SK-N-SH (cell line): ENCODE data around the gene TCF12. TPM values are rescaled to one million over a fixed set of nuclear protein-coding genes. Genes with fewer than 3 reads are reported as not detected.

ENCODE experiments used
- CTCF ChIA-PET: fragments of 300-600, 350-600 bp; formaldehyde crosslinking; extraction: SDS; loops from one replicate; lab custom pipeline; 2021; lab: Yijun Ruan, JAX
- POLR2A ChIA-PET: fragments of 350-600 bp; sonication (Branson Sonifier 250); formaldehyde crosslinking; extraction: SDS; loops from one replicate; lab custom pipeline; 2020; ENCODE audit warnings: antibody characterized with exemption, inconsistent platforms; lab: Yijun Ruan, JAX
- DNase-seq: peaks from one replicate; pipeline ENCODE4 v3.0.0; 2012
- H2AFZ ChIP-seq: fragments of 200-600 bp; sonication (generic); 2 replicates; pipeline ENCODE4 v1.8.1; 2016; ENCODE audit warnings: antibody characterized with exemption, mild to moderate bottlenecking, low read depth
- H3F3A ChIP-seq: fragments of 200-600 bp; sonication (generic); replicated peaks from 2 replicates; pipeline ENCODE3; 2016; ENCODE audit warnings: antibody characterized with exemption, mild to moderate bottlenecking; ENCODE audit not compliant: insufficient read depth
- H3K27ac ChIP-seq, 2 experiments: fragments of 200-500 bp in 1 of 2; fragments of 200-600 bp in 1 of 2; sonication (Bioruptor generic) in 1 of 2; sonication (generic), shearing (Covaris generic) in 1 of 2; 2 replicates each; pipeline versions ENCODE4 v1.5.1 to v1.6.1; 2014 to 2016; ENCODE audit warnings: low read depth in 2 of 2, inconsistent platforms in 1 of 2, low read length in 1 of 2, mild to moderate bottlenecking in 1 of 2, mixed read lengths in 1 of 2
- H3K27me3 ChIP-seq: fragments of 200-600 bp; sonication (generic), shearing (Covaris generic); 2 replicates; pipeline ENCODE4 v1.6.1; 2016; ENCODE audit warnings: mixed run types; ENCODE audit not compliant: insufficient read depth
- H3K36me3 ChIP-seq, 2 experiments: fragments of 200-500 bp in 1 of 2; fragments of 200-600 bp in 1 of 2; sonication (Bioruptor generic) in 1 of 2; sonication (generic) in 1 of 2; replicated peaks in 1 of 2; 2 replicates each; pipeline versions ENCODE3 to v1.5.1; 2014 to 2016; ENCODE audit warnings: low read length in 1 of 2, mild to moderate bottlenecking in 1 of 2; ENCODE audit not compliant: insufficient read depth in 2 of 2, control insufficient read depth in 1 of 2
- H3K4me1 ChIP-seq, 2 experiments: fragments of 200-500 bp in 1 of 2; fragments of 200-600 bp in 1 of 2; sonication (Bioruptor generic) in 1 of 2; sonication (generic), shearing (Covaris generic) in 1 of 2; 2 replicates each; pipeline versions ENCODE4 v1.5.1 to v1.6.1; 2014 to 2016; ENCODE audit warnings: low read depth in 1 of 2, low read length in 1 of 2, mixed run types in 1 of 2; ENCODE audit not compliant: insufficient read depth in 2 of 2, control insufficient read depth in 1 of 2
- H3K4me2 ChIP-seq: fragments of 200-600 bp; sonication (generic), shearing (Covaris generic); 2 replicates; pipeline ENCODE4 v1.6.1; 2017; ENCODE audit warnings: mixed run types
- H3K4me3 ChIP-seq, 2 experiments: fragments of 200-500 bp in 1 of 2; fragments of 200-600 bp in 1 of 2; sonication (Bioruptor generic) in 1 of 2; sonication (generic), shearing (Covaris generic) in 1 of 2; 2 replicates each; pipeline versions ENCODE4 v1.5.1 to v1.8.1; 2014 to 2016; ENCODE audit warnings: low read depth in 2 of 2, inconsistent platforms in 1 of 2, low read length in 1 of 2, mild to moderate bottlenecking in 1 of 2, mixed read lengths in 1 of 2, moderate library complexity in 1 of 2
- H3K79me2 ChIP-seq: fragments of 200-600 bp; sonication (generic); 2 replicates; pipeline ENCODE4 v1.8.1; 2017; ENCODE audit warnings: mild to moderate bottlenecking; ENCODE audit not compliant: insufficient read depth
- H3K9ac ChIP-seq: fragments of 200-600 bp; sonication (generic); 2 replicates; pipeline ENCODE4 v1.6.1; 2017; ENCODE audit warnings: mixed run types
- H3K9me2 ChIP-seq: fragments of 200-600 bp; sonication (generic); 2 replicates; pipeline ENCODE4 v1.6.1; 2017; ENCODE audit warnings: mixed run types
- H3K9me3 ChIP-seq: fragments of 200-600 bp; sonication (generic); 2 replicates; pipeline ENCODE4 v1.6.1; 2017; ENCODE audit warnings: mixed run types, mild to moderate bottlenecking, moderate library complexity
- H4K20me1 ChIP-seq: fragments of 200-600 bp; sonication (generic); 2 replicates; pipeline ENCODE4 v1.6.1; 2017; ENCODE audit warnings: mild to moderate bottlenecking, mixed run types; ENCODE audit not compliant: insufficient read depth
- CHD2 ChIP-seq: fragments of 150-350 bp; IDR thresholded peaks from 2 replicates; pipeline ENCODE4 v1.6.1; 2018; ENCODE audit warnings: low read length; ENCODE audit not compliant: partially characterized antibody
- ELF1 ChIP-seq: IDR thresholded peaks from 2 replicates; pipeline ENCODE4 v1.4.0; 2012
- EP300 ChIP-seq, 2 experiments: IDR thresholded peaks; 2 replicates each; pipeline versions ENCODE4 v1.4.0 to v1.6.1; 2012; ENCODE audit warnings: borderline replicate concordance in 1 of 2, low read depth in 1 of 2, low read length in 1 of 2
- EZH2phosphoT487 ChIP-seq: fragments of 200-600 bp; sonication (generic); IDR thresholded peaks from 2 replicates; pipeline ENCODE4 v1.6.1; 2017; ENCODE audit warnings: low read depth, mixed run types, mild to moderate bottlenecking, antibody characterized with exemption, moderate library complexity, borderline replicate concordance
- FOXJ3 ChIP-seq: sonication (generic); formaldehyde crosslinking; IDR thresholded peaks from 2 replicates; pipeline ENCODE4 v1.5.1; 2020; ENCODE audit warnings: mild to moderate bottlenecking, missing genetic modification reagents
- FOXM1 ChIP-seq: IDR thresholded peaks from 2 replicates; pipeline ENCODE4 v1.4.0; 2012; ENCODE audit warnings: low read depth, mild to moderate bottlenecking
- GABPA ChIP-seq: IDR thresholded peaks from 2 replicates; pipeline ENCODE4 v1.4.0; 2012; ENCODE audit warnings: low read depth, mild to moderate bottlenecking
- JUND ChIP-seq: IDR thresholded peaks from 2 replicates; pipeline ENCODE4 v1.4.0; 2012
- MEF2A ChIP-seq: IDR thresholded peaks from 2 replicates; pipeline ENCODE4 v1.4.0; 2012; ENCODE audit warnings: low read depth, borderline replicate concordance
- NFIC ChIP-seq: IDR thresholded peaks from 2 replicates; pipeline ENCODE4 v1.4.0; 2012; ENCODE audit warnings: borderline replicate concordance
- RXRA ChIP-seq: IDR thresholded peaks from 2 replicates; pipeline ENCODE4 v1.4.0; 2012; ENCODE audit warnings: low read depth, mild to moderate bottlenecking, borderline replicate concordance
- TAF1 ChIP-seq: IDR thresholded peaks from 2 replicates; pipeline ENCODE4 v1.6.1; 2012; ENCODE audit warnings: low read depth, mild to moderate bottlenecking, low read length, moderate library complexity, borderline replicate concordance
- TEAD4 ChIP-seq: IDR thresholded peaks from 2 replicates; pipeline ENCODE4 v1.4.0; 2012; ENCODE audit warnings: mild to moderate bottlenecking, borderline replicate concordance; ENCODE audit not compliant: insufficient read depth
- polyA plus RNA-seq, 3 experiments: library from polyadenylated mRNA; depleted of rRNA; stranded (reverse); fragments of >200 nt; gene quantifications; 2 replicates each; pipeline ENCODE4 v1.2.3, GENCODE V29; 2012
- TF ChIP-seq, protein P1 (sequence below): fragments of 200-600 bp; sonication (generic); IDR thresholded peaks from 2 replicates; pipeline ENCODE4 v1.6.1; 2017; ENCODE audit warnings: antibody characterized with exemption, mild to moderate bottlenecking, moderate library complexity
- TF ChIP-seq, protein P2 (sequence below): IDR thresholded peaks from 2 replicates; pipeline ENCODE4; 2012
- TF ChIP-seq, protein P3 (sequence below): fragments of 150-350 bp; IDR thresholded peaks from 2 replicates; pipeline ENCODE4 v1.6.1; 2017; ENCODE audit warnings: antibody characterized with exemption, low read length, low read depth, borderline replicate concordance
- TF ChIP-seq, protein P4 (sequence below): fragments of 150-350 bp; IDR thresholded peaks from 2 replicates; pipeline ENCODE4 v1.6.1; 2016; ENCODE audit warnings: mild to moderate bottlenecking, low read depth, low read length

The TCF12 gene
- polyA plus RNA-seq, 1 of the 3 experiments (the other 2 are of a cell fraction) = 49.6 TPM

DNA sequence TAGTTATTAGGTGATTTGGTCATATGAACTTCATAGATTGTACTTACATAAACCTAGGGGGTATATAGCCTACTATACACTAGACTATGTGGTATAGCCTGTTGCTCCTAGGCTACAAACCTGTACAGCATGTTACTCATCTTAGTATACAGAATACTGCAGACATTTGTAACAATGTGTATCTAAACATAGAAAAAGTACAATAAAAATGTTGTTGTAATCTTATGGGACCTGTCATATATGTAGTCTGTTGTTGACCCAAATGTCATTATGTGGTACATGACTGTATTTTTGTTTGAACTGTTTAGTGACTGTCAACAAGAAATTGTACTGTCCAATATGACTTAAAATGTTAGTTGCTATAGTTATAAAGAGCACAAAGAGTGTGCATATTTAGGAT is 69.8 kb downstream of the TCF12 start:
- Histone ChIP-seq H3K4me1 (peaks cover 2 to 60% of the 10 kb centered on the region in 2 experiments; a peak in 3 of 4 replicates), H3F3A (peaks cover 23% of the 10 kb centered on the region), H3K4me2 (no peak overlapping the region), H3K9me3 (no peaks in the 10 kb centered on the region), H3K36me3 (peaks cover 0 to 13% of the 10 kb centered on the region in 2 experiments), H3K27ac (no peak overlapping the region), H3K27me3 (no peaks in the 10 kb centered on the region), H4K20me1 (peaks cover 17% of the 10 kb centered on the region), H2AFZ (no peak overlapping the region), H3K4me3 (no peak overlapping the region), H3K79me2 (peaks cover 95% of the 10 kb centered on the region)
- CTCF ChIA-PET = no interaction called here
- no peak for DNase-seq
- TF ChIP-seq MEF2A = no peak
- TF ChIP-seq CHD2 = no peak
- no peak for TF ChIP-seq EP300 (IDR thresholded peaks at IDR 0.05; ENCODE audit: borderline replicate concordance in 1 of 2, low read depth in 1 of 2, low read length in 1 of 2)
- TF ChIP-seq, protein P1, sequence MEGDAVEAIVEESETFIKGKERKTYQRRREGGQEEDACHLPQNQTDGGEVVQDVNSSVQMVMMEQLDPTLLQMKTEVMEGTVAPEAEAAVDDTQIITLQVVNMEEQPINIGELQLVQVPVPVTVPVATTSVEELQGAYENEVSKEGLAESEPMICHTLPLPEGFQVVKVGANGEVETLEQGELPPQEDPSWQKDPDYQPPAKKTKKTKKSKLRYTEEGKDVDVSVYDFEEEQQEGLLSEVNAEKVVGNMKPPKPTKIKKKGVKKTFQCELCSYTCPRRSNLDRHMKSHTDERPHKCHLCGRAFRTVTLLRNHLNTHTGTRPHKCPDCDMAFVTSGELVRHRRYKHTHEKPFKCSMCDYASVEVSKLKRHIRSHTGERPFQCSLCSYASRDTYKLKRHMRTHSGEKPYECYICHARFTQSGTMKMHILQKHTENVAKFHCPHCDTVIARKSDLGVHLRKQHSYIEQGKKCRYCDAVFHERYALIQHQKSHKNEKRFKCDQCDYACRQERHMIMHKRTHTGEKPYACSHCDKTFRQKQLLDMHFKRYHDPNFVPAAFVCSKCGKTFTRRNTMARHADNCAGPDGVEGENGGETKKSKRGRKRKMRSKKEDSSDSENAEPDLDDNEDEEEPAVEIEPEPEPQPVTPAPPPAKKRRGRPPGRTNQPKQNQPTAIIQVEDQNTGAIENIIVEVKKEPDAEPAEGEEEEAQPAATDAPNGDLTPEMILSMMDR = no peak
- no peak for TF ChIP-seq GABPA
- TF ChIP-seq, protein P2, sequence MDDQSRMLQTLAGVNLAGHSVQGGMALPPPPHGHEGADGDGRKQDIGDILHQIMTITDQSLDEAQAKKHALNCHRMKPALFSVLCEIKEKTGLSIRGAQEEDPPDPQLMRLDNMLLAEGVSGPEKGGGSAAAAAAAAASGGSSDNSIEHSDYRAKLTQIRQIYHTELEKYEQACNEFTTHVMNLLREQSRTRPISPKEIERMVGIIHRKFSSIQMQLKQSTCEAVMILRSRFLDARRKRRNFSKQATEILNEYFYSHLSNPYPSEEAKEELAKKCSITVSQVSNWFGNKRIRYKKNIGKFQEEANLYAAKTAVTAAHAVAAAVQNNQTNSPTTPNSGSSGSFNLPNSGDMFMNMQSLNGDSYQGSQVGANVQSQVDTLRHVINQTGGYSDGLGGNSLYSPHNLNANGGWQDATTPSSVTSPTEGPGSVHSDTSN = no peak
- no peak for TF ChIP-seq TEAD4
- no peak for TF ChIP-seq JUND
- no peak for TF ChIP-seq TAF1
- TF ChIP-seq RXRA = no peak
- TF ChIP-seq EZH2phosphoT487 = no peak
- TF ChIP-seq, protein P3, sequence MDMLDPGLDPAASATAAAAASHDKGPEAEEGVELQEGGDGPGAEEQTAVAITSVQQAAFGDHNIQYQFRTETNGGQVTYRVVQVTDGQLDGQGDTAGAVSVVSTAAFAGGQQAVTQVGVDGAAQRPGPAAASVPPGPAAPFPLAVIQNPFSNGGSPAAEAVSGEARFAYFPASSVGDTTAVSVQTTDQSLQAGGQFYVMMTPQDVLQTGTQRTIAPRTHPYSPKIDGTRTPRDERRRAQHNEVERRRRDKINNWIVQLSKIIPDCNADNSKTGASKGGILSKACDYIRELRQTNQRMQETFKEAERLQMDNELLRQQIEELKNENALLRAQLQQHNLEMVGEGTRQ = no peak
- TF ChIP-seq, protein P4, sequence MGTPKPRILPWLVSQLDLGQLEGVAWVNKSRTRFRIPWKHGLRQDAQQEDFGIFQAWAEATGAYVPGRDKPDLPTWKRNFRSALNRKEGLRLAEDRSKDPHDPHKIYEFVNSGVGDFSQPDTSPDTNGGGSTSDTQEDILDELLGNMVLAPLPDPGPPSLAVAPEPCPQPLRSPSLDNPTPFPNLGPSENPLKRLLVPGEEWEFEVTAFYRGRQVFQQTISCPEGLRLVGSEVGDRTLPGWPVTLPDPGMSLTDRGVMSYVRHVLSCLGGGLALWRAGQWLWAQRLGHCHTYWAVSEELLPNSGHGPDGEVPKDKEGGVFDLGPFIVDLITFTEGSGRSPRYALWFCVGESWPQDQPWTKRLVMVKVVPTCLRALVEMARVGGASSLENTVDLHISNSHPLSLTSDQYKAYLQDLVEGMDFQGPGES = no peak
- no peak for TF ChIP-seq FOXM1
- TF ChIP-seq FOXJ3 (CRISPR knock-in tag) = no peak
- TF ChIP-seq ELF1 = no peak
- no peak for TF ChIP-seq NFIC
- TF ChIP-seq, all 33 proteins: peak for 0
- H3K9ac ChIP-seq = no peak overlapping the region
- no peaks in the 10 kb centered on the region for H3K9me2 ChIP-seq
- POLR2A ChIA-PET = no interaction called here
